Loucy (cell line): ENCODE data around the gene PKD2.

Source experiments
- H2AFZ ChIP-seq: fragments of 200-600 bp; sonication (generic); 2 replicates; pipeline ENCODE4 v1.6.0; 2016; ENCODE audit warnings: antibody characterized with exemption, mild to moderate bottlenecking, low read length, moderate library complexity
- H3F3A ChIP-seq: fragments of 200-600 bp; 2 replicates; pipeline ENCODE4 v1.6.0; 2016; ENCODE audit warnings: antibody characterized with exemption, low read depth, mild to moderate bottlenecking
- H3K27me3 ChIP-seq: fragments of 200-600 bp; sonication (generic); 2 replicates; pipeline ENCODE4 v1.6.1; 2014; ENCODE audit warnings: low read length, mild to moderate bottlenecking; ENCODE audit not compliant: insufficient read depth, poor library complexity, severe bottlenecking
- H3K36me3 ChIP-seq: fragments of 200-600 bp; sonication (generic); 2 replicates; pipeline ENCODE4 v1.6.1; 2016; ENCODE audit warnings: low read length; ENCODE audit not compliant: insufficient read depth
- H3K4me1 ChIP-seq: fragments of 200-600 bp; sonication (generic); 2 replicates; pipeline ENCODE4 v1.5.1; 2014; ENCODE audit warnings: low read length, mild to moderate bottlenecking; ENCODE audit not compliant: insufficient read depth, poor library complexity, severe bottlenecking
- H3K4me2 ChIP-seq: fragments of 200-600 bp; sonication (generic); 2 replicates; pipeline ENCODE4 v1.6.0; 2014; ENCODE audit warnings: antibody characterized with exemption, low read length, low read depth, mild to moderate bottlenecking; ENCODE audit not compliant: poor library complexity, severe bottlenecking
- H3K4me3 ChIP-seq: fragments of 200-600 bp; sonication (generic); 2 replicates; pipeline ENCODE4 v1.5.1; 2014; ENCODE audit warnings: low read length, mild to moderate bottlenecking, mixed read lengths; ENCODE audit not compliant: poor library complexity, severe bottlenecking
- H3K79me2 ChIP-seq: fragments of 200-600 bp; sonication (generic); 2 replicates; pipeline ENCODE4 v1.6.1; 2014; ENCODE audit warnings: low read length; ENCODE audit not compliant: insufficient read depth
- H3K9ac ChIP-seq: fragments of 200-600 bp; sonication (generic); 2 replicates; pipeline ENCODE4 v1.6.0; 2014; ENCODE audit warnings: mild to moderate bottlenecking, low read depth, low read length, moderate library complexity; ENCODE audit not compliant: poor library complexity, severe bottlenecking
- H3K9me2 ChIP-seq: fragments of 200-600 bp; sonication (generic); replicated peaks from 2 replicates; pipeline ENCODE4 v1.6.1; 2016; ENCODE audit warnings: low read depth, low read length, mixed read lengths
- H3K9me3 ChIP-seq: fragments of 200-600 bp; sonication (generic); 2 replicates; pipeline ENCODE4 v1.6.1; 2014; ENCODE audit warnings: mild to moderate bottlenecking, antibody characterized with exemption, low read length, low read depth; ENCODE audit not compliant: insufficient read depth
- H4K20me1 ChIP-seq: fragments of 200-600 bp; sonication (generic); 2 replicates; pipeline ENCODE4 v1.6.0; 2014; ENCODE audit warnings: antibody characterized with exemption, low read length, mild to moderate bottlenecking; ENCODE audit not compliant: insufficient read depth, poor library complexity, severe bottlenecking
- CTCF ChIP-seq: fragments of 200-600 bp; sonication (generic); conservative IDR thresholded peaks from 2 replicates; pipeline ENCODE4 v1.5.1; 2014; ENCODE audit warnings: mild to moderate bottlenecking, antibody characterized with exemption, low read length
- EZH2phosphoT487 ChIP-seq: fragments of 200-600 bp; IDR thresholded peaks from 2 replicates; pipeline ENCODE4 v1.6.1; 2018; ENCODE audit warnings: antibody characterized with exemption, mild to moderate bottlenecking, moderate library complexity, borderline replicate concordance

Gene PKD2

GRCh38 chr4:88108747-88109122 is 101.3 kb downstream of the PKD2 start:
- H3K4me2 ChIP-seq: no peak overlapping the region
- TF ChIP-seq CTCF (no peak), EZH2phosphoT487 (no peak)

GRCh38 chr4:88109123-88109881 is 101.9 kb downstream of the PKD2 start:
- no peaks in the 10 kb centered on the region for H3F3A ChIP-seq
- H3K4me2 ChIP-seq: no peak overlapping the region
- H3K36me3 ChIP-seq: no peaks in the 10 kb centered on the region
- no peaks in the 10 kb centered on the region for H3K4me1 ChIP-seq
- no peaks in the 10 kb centered on the region for H3K27me3 ChIP-seq
- no peaks in the 10 kb centered on the region for H3K9me2 ChIP-seq
- H3K9ac ChIP-seq: no peak overlapping the region
- H2AFZ ChIP-seq: 0 out of 2 replicates have a peak overlapping the region, but pooled peaks have one; percentile 60
- no peaks in the 10 kb centered on the region for H3K79me2 ChIP-seq
- TF ChIP-seq CTCF: no peak
- no peak for TF ChIP-seq EZH2phosphoT487
- H3K9me3 ChIP-seq: no peaks in the 10 kb centered on the region
- H4K20me1 ChIP-seq: no peaks in the 10 kb centered on the region
- no peak overlapping the region for H3K4me3 ChIP-seq

More at GRCh38 chr4:88108747-88109122, 101.3 kb downstream of the PKD2 start:
- Histone ChIP-seq H3K79me2 (no peaks in the 10 kb centered on the region), H2AFZ (no peak overlapping the region), H3K9me3 (no peaks in the 10 kb centered on the region), H3K4me3 (no peak overlapping the region), H3K4me1 (no peaks in the 10 kb centered on the region), H3K9me2 (no peaks in the 10 kb centered on the region), H4K20me1 (no peaks in the 10 kb centered on the region), H3F3A (no peaks in the 10 kb centered on the region), H3K36me3 (no peaks in the 10 kb centered on the region), H3K27me3 (no peaks in the 10 kb centered on the region), H3K9ac (no peak overlapping the region)

GRCh38 chr4:88110826-88111225 is 103.4 kb downstream of the PKD2 start:
- Histone ChIP-seq H3K4me3 (no peak overlapping the region), H3K9me2 (no peaks in the 10 kb centered on the region), H4K20me1 (no peaks in the 10 kb centered on the region), H3F3A (no peaks in the 10 kb centered on the region), H3K36me3 (no peaks in the 10 kb centered on the region), H3K4me1 (no peaks in the 10 kb centered on the region), H3K27me3 (no peaks in the 10 kb centered on the region), H3K9ac (no peak overlapping the region), H3K4me2 (no peak overlapping the region), H3K9me3 (no peaks in the 10 kb centered on the region), H3K79me2 (no peaks in the 10 kb centered on the region), H2AFZ (no peak overlapping the region)
- TF ChIP-seq CTCF (no peak), EZH2phosphoT487 (no peak)
